ENCODE data around the gene SARDH. TPM values are rescaled to one million over a fixed set of nuclear protein-coding genes. Genes with fewer than 3 reads are reported as not detected.

SARDH gene
- total RNA-seq, 2 experiments from 2014 or later = 5.5 to 5.6 TPM

- ATAC-seq = no peak
- ChIA-PET POLR2A (no interaction called here), CTCF (no interaction called here)
- DNase-seq = no peak
- no peak for TF ChIP-seq CTCF (IDR thresholded peaks at IDR 0.05)
- H3K4me1 Mint-ChIP-seq (ENCODE audit: low read depth) = no peaks in the 10 kb centered on the region
- intact Hi-C loops (cut with micrococcal nuclease) = no loop called here
- no peaks in the 10 kb centered on the region for H3K9me3 Mint-ChIP-seq
- no peaks in the 10 kb centered on the region for H3K36me3 Mint-ChIP-seq (ENCODE audit: low read depth)
- H3K27ac Mint-ChIP-seq = no peak overlapping the region
- H3K4me3 Mint-ChIP-seq = no peak overlapping the region
- H3K27me3 Mint-ChIP-seq = no peaks in the 10 kb centered on the region
Observed at GRCh38 chr9:133643362-133643755, 94.8 kb downstream of the SARDH start.

- TF ChIP-seq CTCF (IDR thresholded peaks at IDR 0.05) = no peak
- H3K4me1 Mint-ChIP-seq (ENCODE audit: low read depth) = no peaks in the 10 kb centered on the region
- H3K27me3 Mint-ChIP-seq = no peaks in the 10 kb centered on the region
- intact Hi-C loops (cut with micrococcal nuclease) = no loop called here
- H3K27ac Mint-ChIP-seq = no peak overlapping the region
- POLR2A ChIA-PET = no interaction called here
- no peaks in the 10 kb centered on the region for H3K9me3 Mint-ChIP-seq
- CTCF ChIA-PET = no interaction called here
- DNase-seq (no peak), ATAC-seq (no peak)
- H3K4me3 Mint-ChIP-seq = no peak overlapping the region
- no peaks in the 10 kb centered on the region for H3K36me3 Mint-ChIP-seq (ENCODE audit: low read depth)
Observed at GRCh38 chr9:133642708-133643361, 95.3 kb downstream of the SARDH start.

GRCh38 chr9:133641861-133642595, 96.1 kb downstream of the SARDH start:
- no peaks in the 10 kb centered on the region for H3K4me1 Mint-ChIP-seq (ENCODE audit: low read depth)
- no peak for TF ChIP-seq CTCF (IDR thresholded peaks at IDR 0.05)
- ATAC-seq (no peak), DNase-seq (no peak)
- no peaks in the 10 kb centered on the region for H3K9me3 Mint-ChIP-seq
- intact Hi-C loops (cut with micrococcal nuclease) = no loop called here
- H3K4me3 Mint-ChIP-seq = no peak overlapping the region
- H3K27ac Mint-ChIP-seq = no peak overlapping the region
- CTCF ChIA-PET = no interaction called here
- H3K27me3 Mint-ChIP-seq = no peaks in the 10 kb centered on the region
- no peaks in the 10 kb centered on the region for H3K36me3 Mint-ChIP-seq (ENCODE audit: low read depth)
- POLR2A ChIA-PET = no interaction called here

GRCh38 chr9:133641396-133641655, 96.8 kb downstream of the SARDH start:
- CTCF ChIA-PET = no interaction called here
- POLR2A ChIA-PET = no interaction called here
- ATAC-seq (no peak), DNase-seq (no peak)
- H3K9me3 Mint-ChIP-seq = no peaks in the 10 kb centered on the region
- intact Hi-C loops (cut with micrococcal nuclease) = no loop called here
- no peak overlapping the region for H3K27ac Mint-ChIP-seq
- no peaks in the 10 kb centered on the region for H3K36me3 Mint-ChIP-seq (ENCODE audit: low read depth)
- no peak for TF ChIP-seq CTCF (IDR thresholded peaks at IDR 0.05)
- H3K4me1 Mint-ChIP-seq (ENCODE audit: low read depth) = no peaks in the 10 kb centered on the region
- no peak overlapping the region for H3K4me3 Mint-ChIP-seq
- H3K27me3 Mint-ChIP-seq = no peaks in the 10 kb centered on the region

GRCh38 chr9:133640580-133641395, 97.4 kb downstream of the SARDH start:
- ChIA-PET POLR2A (interaction anchor here (1.1 kb wide), 1 partner anchor 29 kb away, joined by 3 read pairs; no protein-coding TSS in a partner anchor), CTCF (no interaction called here)
- intact Hi-C loops (cut with micrococcal nuclease) = no loop called here
- Mint-ChIP-seq H3K4me1 (ENCODE audit: low read depth) (no peaks in the 10 kb centered on the region), H3K27ac (no peak overlapping the region), H3K27me3 (no peaks in the 10 kb centered on the region), H3K36me3 (ENCODE audit: low read depth) (no peaks in the 10 kb centered on the region), H3K4me3 (no peak overlapping the region), H3K9me3 (no peaks in the 10 kb centered on the region)
- no peak for TF ChIP-seq CTCF (IDR thresholded peaks at IDR 0.05)
- DNase-seq = no peak
- no peak for ATAC-seq

Measured in activated CD8-positive, alpha-beta T cell treated with anti-CD3 and anti-CD28 coated beads for 36 hours (primary cell).